ENCODE measurements around the gene RNU1-1. TPM values are rescaled to one million over a fixed set of nuclear protein-coding genes. Genes with fewer than 3 reads are reported as not detected.
A peak's percentile ranks its signal among the peaks of the same experiment; 100 is the strongest.
"Not testable (repeated sequence)": the region's sequence is repeated elsewhere in the genome, so short reads cannot be mapped to it uniquely, and the experiment has no call there.

Gene RNU1-1
- total and polyA plus RNA-seq, 10 of the 15 experiments (the other 5 are each of a cell fraction or from before 2014, with no cell fraction given): under 0.01 to 20,946 (median 4.7) TPM; not detected in 2

- H3K36me3 ChIP-seq (ENCODE audit: control insufficient read depth in 2 of 2, insufficient read depth in 2 of 2, low read length in 1 of 2): not testable (repeated sequence)
Observed at GRCh38 chr1:16500466-16500865, 13.6 kb downstream of the RNU1-1 start.

DNA sequence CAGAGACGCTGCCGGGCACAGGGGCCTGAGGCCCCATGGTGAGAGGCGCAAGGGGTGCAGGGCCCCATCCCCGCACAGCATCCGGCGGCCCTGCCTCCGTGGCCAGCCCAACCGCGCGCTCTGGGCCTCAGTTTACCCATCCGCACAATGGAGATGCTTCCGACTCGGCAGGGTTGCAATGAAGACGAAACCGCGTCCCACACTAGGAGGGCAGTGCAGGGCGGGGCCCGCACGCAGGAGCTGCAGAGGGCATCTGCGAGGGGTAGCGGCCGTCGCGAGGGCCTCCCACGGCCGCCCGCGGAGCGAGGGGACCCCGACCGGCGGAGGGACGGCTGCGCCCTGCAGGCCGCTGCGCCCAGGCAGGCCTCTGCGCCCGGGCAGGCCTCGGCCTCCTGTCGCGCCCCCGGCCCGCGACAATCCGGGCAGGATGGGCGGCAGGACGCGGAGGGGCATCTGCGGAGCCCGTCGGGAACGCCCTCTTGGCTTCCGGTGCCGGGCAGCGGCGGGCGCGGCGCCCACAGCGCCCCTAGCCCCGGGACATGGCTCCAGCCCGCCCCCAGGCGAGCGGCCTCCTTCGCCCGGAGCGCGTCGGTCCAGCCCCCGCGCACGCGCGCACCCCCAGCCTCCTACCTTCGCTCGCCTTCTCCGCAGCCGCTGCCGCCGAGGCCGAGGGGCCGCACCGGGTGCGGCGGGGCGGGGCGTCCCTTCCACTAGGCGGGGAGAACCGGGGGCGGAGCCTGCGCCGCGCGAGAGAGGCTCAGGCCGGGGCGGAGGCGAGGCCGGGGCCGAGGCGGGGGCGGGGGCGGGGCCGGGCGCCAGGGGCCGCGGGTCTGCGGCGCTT is 15.3 kb downstream of the RNU1-1 start:
- BruUV-seq (replicated peaks): no TSS peak
- H3K9ac ChIP-seq (ENCODE audit: control insufficient read depth, insufficient read depth, low read length): peak overlapping the region; percentile 69; the same call in 1 of the 2 replicates
- peak overlapping the region; percentile 97 for H3K4me2 ChIP-seq (ENCODE audit: control insufficient read depth, insufficient read depth)
- DNase-seq (ENCODE audit: low read depth, low spot score): peak; percentile 32
- no peaks in the 10 kb centered on the region; a peak in 1 of 4 replicates for H3K27me3 ChIP-seq (replicated peaks in 1 of 2; ENCODE audit: control insufficient read depth in 2 of 2, insufficient read depth in 2 of 2, low read length in 1 of 2)
- no peaks in the 10 kb centered on the region for H3K9me3 ChIP-seq (replicated peaks; ENCODE audit: control insufficient read depth, insufficient read depth, low read length)
- no peaks in the 10 kb centered on the region for H4K20me1 ChIP-seq (ENCODE audit: control insufficient read depth, insufficient read depth)
- H3K4me1 ChIP-seq (ENCODE audit: control insufficient read depth, insufficient read depth, low read length): peaks cover 3% of the 10 kb centered on the region; the same call in 1 of the 2 replicates
- H3K36me3 ChIP-seq (ENCODE audit: control insufficient read depth in 2 of 2, insufficient read depth in 2 of 2, low read length in 1 of 2): no peaks in the 10 kb centered on the region
- no peaks in the 10 kb centered on the region for H3K79me2 ChIP-seq (ENCODE audit: control insufficient read depth, insufficient read depth, low read length)
- H2AFZ ChIP-seq (ENCODE audit: control insufficient read depth, low read depth, low read length): peak overlapping the region; percentile 87
- in situ Hi-C loops (cut with MboI): no loop called here
- CTCF ChIA-PET: interaction anchor here (2.4 kb wide), 1 partner anchor 59 kb away, joined by 7 read pairs; the partner anchor contains the start of gene NECAP2
- POLR2A ChIA-PET: interaction anchor here (0.7 kb wide), 1 partner anchor 111 kb away, joined by 3 read pairs; no protein-coding TSS in a partner anchor
- SMC1A ChIA-PET (ENCODE audit: uncharacterized antibody, unreplicated experiment): interaction anchor here (1.0 kb wide), 1 partner anchor 58 kb away, joined by 3 read pairs; the partner anchor contains the start of gene NECAP2
- H3K4me3 ChIP-seq: peak overlapping the region; percentile 87
- ATAC-seq: peak; percentile 98
- no peak overlapping the region for H3K27ac ChIP-seq (ENCODE audit: control insufficient read depth, insufficient read depth)
- RAD21 ChIA-PET (ENCODE audit: unreplicated experiment): no interaction called here
- intact Hi-C loops (cut with micrococcal nuclease; ENCODE audit: unreplicated experiment): loop anchor here (5.0 kb wide), 1 partner anchor 56 kb away; the partner anchor contains the start of gene NECAP2
- 6% methylated on average over 36 of the region's 108 CpGs for WGBS (ENCODE audit: insufficient coverage, insufficient replicate concordance, low lambda C conversion rate, missing lambda C conversion rate)
- FAIRE-seq: no peak
- peak; percentile 61; the same call in 1 of the 2 replicates for TF ChIP-seq POLR2A (IDR thresholded peaks at IDR 0.05; ENCODE audit: low read depth, low read length)
- TF ChIP-seq LARP7 (IDR thresholded peaks at IDR 0.05): peak; percentile 98
- TF ChIP-seq ZSCAN29 (IDR thresholded peaks at IDR 0.05): peak; percentile 18; the same call in 1 of the 2 replicates
- TF ChIP-seq NR2F1 (conservative IDR thresholded peaks at IDR 0.05): peak; percentile 47
- TF ChIP-seq GATAD2B (conservative IDR thresholded peaks at IDR 0.05; ENCODE audit: low read depth): peak; percentile 87
- TF ChIP-seq, protein P1, sequence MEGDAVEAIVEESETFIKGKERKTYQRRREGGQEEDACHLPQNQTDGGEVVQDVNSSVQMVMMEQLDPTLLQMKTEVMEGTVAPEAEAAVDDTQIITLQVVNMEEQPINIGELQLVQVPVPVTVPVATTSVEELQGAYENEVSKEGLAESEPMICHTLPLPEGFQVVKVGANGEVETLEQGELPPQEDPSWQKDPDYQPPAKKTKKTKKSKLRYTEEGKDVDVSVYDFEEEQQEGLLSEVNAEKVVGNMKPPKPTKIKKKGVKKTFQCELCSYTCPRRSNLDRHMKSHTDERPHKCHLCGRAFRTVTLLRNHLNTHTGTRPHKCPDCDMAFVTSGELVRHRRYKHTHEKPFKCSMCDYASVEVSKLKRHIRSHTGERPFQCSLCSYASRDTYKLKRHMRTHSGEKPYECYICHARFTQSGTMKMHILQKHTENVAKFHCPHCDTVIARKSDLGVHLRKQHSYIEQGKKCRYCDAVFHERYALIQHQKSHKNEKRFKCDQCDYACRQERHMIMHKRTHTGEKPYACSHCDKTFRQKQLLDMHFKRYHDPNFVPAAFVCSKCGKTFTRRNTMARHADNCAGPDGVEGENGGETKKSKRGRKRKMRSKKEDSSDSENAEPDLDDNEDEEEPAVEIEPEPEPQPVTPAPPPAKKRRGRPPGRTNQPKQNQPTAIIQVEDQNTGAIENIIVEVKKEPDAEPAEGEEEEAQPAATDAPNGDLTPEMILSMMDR (IDR thresholded peaks at IDR 0.05 in 2 of 3, conservative IDR thresholded peaks at IDR 0.05 in 1 of 3; ENCODE audit: control insufficient read depth in 2 of 3, extremely low read depth in 1 of 3, insufficient read depth in 1 of 3, low read depth in 3 of 3, low read length in 3 of 3): peak in 1 of 3 experiments; percentile 26; a peak in 2 of 6 replicates
- 0 out of 2 replicates have a peak, but pooled peaks have one; percentile 37 for TF ChIP-seq ZNF592 (IDR thresholded peaks at IDR 0.05)

More at GRCh38 chr1:16500466-16500865, 13.6 kb downstream of the RNU1-1 start:
- FAIRE-seq: peak; percentile 47
- 63% methylated on average over 11 of the region's 11 CpGs for WGBS (ENCODE audit: insufficient coverage, insufficient replicate concordance, low lambda C conversion rate, missing lambda C conversion rate)
- in situ Hi-C loops (cut with MboI); H3K4me2 ChIP-seq (ENCODE audit: control insufficient read depth, insufficient read depth); H3K27ac ChIP-seq (ENCODE audit: control insufficient read depth, insufficient read depth); H3K27me3 ChIP-seq (replicated peaks in 1 of 2; ENCODE audit: control insufficient read depth in 2 of 2, insufficient read depth in 2 of 2, low read length in 1 of 2); H3K4me3 ChIP-seq; RAD21 ChIA-PET (ENCODE audit: unreplicated experiment); H3K4me1 ChIP-seq (ENCODE audit: control insufficient read depth, insufficient read depth, low read length); H3K9me3 ChIP-seq (replicated peaks; ENCODE audit: control insufficient read depth, insufficient read depth, low read length); H3K79me2 ChIP-seq (ENCODE audit: control insufficient read depth, insufficient read depth, low read length); DNase-seq (ENCODE audit: low read depth, low spot score); CTCF ChIA-PET; H2AFZ ChIP-seq (ENCODE audit: control insufficient read depth, low read depth, low read length); POLR2A ChIA-PET; H4K20me1 ChIP-seq (ENCODE audit: control insufficient read depth, insufficient read depth); BruUV-seq (replicated peaks); H3K9ac ChIP-seq (ENCODE audit: control insufficient read depth, insufficient read depth, low read length); ATAC-seq: not testable (repeated sequence)
- SMC1A ChIA-PET (ENCODE audit: uncharacterized antibody, unreplicated experiment): interaction anchor here (0.9 kb wide), 1 partner anchor 116 kb away, joined by 3 read pairs; no protein-coding TSS in a partner anchor
- intact Hi-C loops (cut with micrococcal nuclease; ENCODE audit: unreplicated experiment): loop anchor here (5.0 kb wide), 1 partner anchor 133 kb away; the partner anchor contains the start of gene SZRD1

All from GM12878 (cell line).